Neural progenitor cell (in vitro differentiated cells): ENCODE data around the gene HPD. TPM values are rescaled to one million over a fixed set of nuclear protein-coding genes. Genes with fewer than 3 reads are reported as not detected.

Experiments
- DNase-seq: peaks from one replicate; pipeline ENCODE4 v3.0.0-alpha.2; 2016; ENCODE audit warnings: low spot score
- H2AFZ ChIP-seq: fragments of 200-600 bp; sonication (generic); replicated peaks from 2 replicates; pipeline ENCODE4 v1.6.1; 2016; ENCODE audit warnings: antibody characterized with exemption
- H3F3A ChIP-seq: fragments of 200-600 bp; sonication (generic); 2 replicates; pipeline ENCODE4 v1.6.1; 2016; ENCODE audit warnings: antibody characterized with exemption, low read depth
- H3K27ac ChIP-seq: fragments of 200-600 bp; sonication (generic); 2 replicates; pipeline ENCODE4 v1.5.1; 2016; ENCODE audit warnings: mild to moderate bottlenecking
- H3K27me3 ChIP-seq: fragments of 200-600 bp; sonication (generic); 2 replicates; pipeline ENCODE4 v1.6.1; 2016; ENCODE audit warnings: mild to moderate bottlenecking, moderate library complexity
- H3K36me3 ChIP-seq: fragments of 200-600 bp; sonication (generic); 2 replicates; pipeline ENCODE4 v1.5.1; 2016
- H3K4me1 ChIP-seq: fragments of 200-600 bp; sonication (generic); 2 replicates; pipeline ENCODE4 v1.6.1; 2016; ENCODE audit warnings: mixed run types
- H3K4me2 ChIP-seq: fragments of 200-600 bp; sonication (generic); 2 replicates; pipeline ENCODE4 v1.6.1; 2016
- H3K4me3 ChIP-seq: fragments of 200-600 bp; sonication (generic); 2 replicates; pipeline ENCODE4 v1.5.1; 2016
- H3K79me2 ChIP-seq: fragments of 200-600 bp; sonication (generic); 2 replicates; pipeline ENCODE4 v1.6.1; 2016; ENCODE audit warnings: low read depth
- H3K9ac ChIP-seq: fragments of 200-600 bp; sonication (generic); 2 replicates; pipeline ENCODE4 v1.6.1; 2016
- H3K9me3 ChIP-seq: fragments of 200-600 bp; sonication (generic); 2 replicates; pipeline ENCODE4 v1.5.1; 2016; ENCODE audit warnings: low read depth
- H4K20me1 ChIP-seq: fragments of 200-600 bp; sonication (generic); 2 replicates; pipeline ENCODE4 v1.6.1; 2016; ENCODE audit warnings: low read depth
- H3K27ac Mint-ChIP-seq: 3 replicates; pipeline ENCODE4 v1.8.0; 2021; ENCODE audit warnings: mixed read lengths
- H3K27me3 Mint-ChIP-seq: 2 replicates; pipeline ENCODE4 v1.8.0; 2022; ENCODE audit warnings: low read depth, mild to moderate bottlenecking, inconsistent platforms, moderate library complexity, mixed read lengths; ENCODE audit not compliant: insufficient read depth
- H3K36me3 Mint-ChIP-seq: 3 replicates; pipeline ENCODE4 v1.8.0; 2021; ENCODE audit warnings: mixed read lengths
- H3K4me1 Mint-ChIP-seq: 3 replicates; pipeline ENCODE4 v1.8.0; 2021; ENCODE audit warnings: mixed read lengths
- H3K4me3 Mint-ChIP-seq: 3 replicates; pipeline ENCODE4 v1.8.0; 2021; ENCODE audit warnings: mild to moderate bottlenecking, moderate library complexity, mixed read lengths
- H3K9me3 Mint-ChIP-seq: 3 replicates; pipeline ENCODE4 v1.8.0; 2020; ENCODE audit warnings: mixed read lengths
- EZH2 ChIP-seq: fragments of 200-600 bp; sonication (generic); IDR thresholded peaks from 2 replicates; pipeline ENCODE4 v1.6.1; 2017; ENCODE audit warnings: antibody characterized with exemption, mild to moderate bottlenecking, moderate library complexity
- EZH2phosphoT487 ChIP-seq: fragments of 200-600 bp; sonication (generic); IDR thresholded peaks from 2 replicates; pipeline ENCODE4 v1.6.1; 2017; ENCODE audit warnings: antibody characterized with exemption
- total RNA-seq: library from RNA; depleted of rRNA; stranded (reverse); fragments of >200 nt; gene quantifications from 2 replicates; pipeline ENCODE4 v1.2.3, GENCODE V29; 2015; ENCODE audit warnings: low replicate concordance
- TF ChIP-seq, protein P1 (sequence below): fragments of 200-600 bp; sonication (generic); IDR thresholded peaks from 2 replicates; pipeline ENCODE4 v1.5.1; 2017; ENCODE audit warnings: antibody characterized with exemption, mild to moderate bottlenecking

HPD gene
- total RNA-seq = not detected in 2 replicates

DNA sequence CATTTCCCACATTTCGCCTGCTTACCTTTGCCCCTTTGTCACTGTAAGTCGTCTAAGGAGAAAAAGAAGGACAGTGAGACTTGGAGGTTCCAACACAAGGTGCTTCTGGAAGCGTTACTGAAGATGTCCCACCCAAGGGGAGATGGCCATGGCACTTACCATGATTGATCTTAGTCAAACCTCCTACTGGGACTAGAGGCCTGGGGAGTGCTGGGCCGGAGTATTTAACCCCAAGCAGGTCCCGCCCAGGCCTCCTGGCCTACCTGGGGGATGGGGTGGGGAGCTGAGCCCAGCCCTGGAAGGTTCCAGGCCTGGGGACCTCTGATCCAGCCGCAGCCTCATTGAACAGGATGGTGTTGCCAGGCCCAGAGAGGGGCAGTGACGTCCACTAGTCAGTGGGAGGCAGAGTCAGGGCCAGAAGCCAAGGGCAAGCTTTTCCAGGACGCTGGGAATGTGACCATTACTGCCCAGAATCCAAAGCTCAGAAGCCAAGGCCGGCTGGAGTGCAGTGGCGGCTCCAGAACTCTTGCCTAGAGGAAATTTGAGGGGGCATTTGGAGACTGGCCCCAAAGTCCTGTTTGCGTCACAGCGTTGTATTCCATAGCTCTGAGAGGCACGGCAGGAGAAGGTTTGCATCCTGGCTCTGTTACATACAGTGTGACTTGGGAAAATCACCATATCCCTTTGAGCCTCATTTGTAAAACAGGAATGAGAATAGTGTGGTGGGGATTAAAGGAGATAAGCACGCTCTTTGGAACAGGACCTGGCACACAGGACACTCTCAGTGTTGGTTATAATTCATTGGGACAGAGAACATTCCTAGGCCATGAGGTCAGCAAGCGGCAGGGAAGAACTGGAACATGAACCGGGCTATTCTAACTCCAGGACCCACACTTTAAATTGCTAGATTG is at the start of gene HPD:
Gene HPD (minus strand): TSS at position 198 of the 911 bp plus-strand sequence. CDS start 36 bp downstream, at position 162.
- Histone ChIP-seq H3K79me2 (no peaks in the 10 kb centered on the region), H3K4me1 (peaks cover 11% of the 10 kb centered on the region), H3K36me3 (no peaks in the 10 kb centered on the region), H3F3A (peaks cover 9% of the 10 kb centered on the region), H4K20me1 (no peaks in the 10 kb centered on the region), H2AFZ (no peak within 1 kb of the TSS), H3K27me3 (no peaks in the 10 kb centered on the region), H3K9ac (peak within 1 kb of the TSS; percentile 20), H3K4me3 (no peak within 1 kb of the TSS), H3K9me3 (no peaks in the 10 kb centered on the region), H3K27ac (no peak within 1 kb of the TSS), H3K4me2 (no peak within 1 kb of the TSS)
- Mint-ChIP-seq H3K27ac (peak within 1 kb of the TSS; percentile 96), H3K36me3 (no peaks in the 10 kb centered on the region), H3K27me3 (peaks cover 6% of the 10 kb centered on the region), H3K4me3 (peak within 1 kb of the TSS; percentile 77), H3K4me1 (peaks cover 59% of the 10 kb centered on the region), H3K9me3 (no peaks in the 10 kb centered on the region)
- TF ChIP-seq EZH2 (no peak), EZH2phosphoT487 (no peak)
- DNase-seq = peak; percentile 41

DNA sequence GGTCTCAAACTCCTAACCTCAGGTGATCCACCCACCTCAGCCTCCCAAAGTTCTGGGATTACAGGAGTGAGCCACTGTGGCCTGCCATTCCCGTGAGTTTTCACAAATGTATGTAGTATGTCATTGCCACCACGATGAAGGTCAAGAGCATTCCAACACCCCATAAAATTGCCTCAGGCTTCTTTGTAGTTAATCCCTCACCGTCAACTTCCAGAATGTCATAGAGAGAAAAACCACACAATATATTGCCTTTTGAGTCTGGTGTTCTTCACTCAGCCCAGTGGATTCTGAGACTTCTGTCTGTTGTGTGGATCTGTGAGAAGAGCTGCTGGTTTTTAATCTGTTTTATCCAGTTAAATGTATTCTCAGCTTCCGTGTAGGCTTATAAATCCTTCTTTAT is 47.1 kb upstream of the HPD start:
- peaks cover 37% of the 10 kb centered on the region for H3K36me3 Mint-ChIP-seq
- H3K9ac ChIP-seq = no peak overlapping the region

DNA sequence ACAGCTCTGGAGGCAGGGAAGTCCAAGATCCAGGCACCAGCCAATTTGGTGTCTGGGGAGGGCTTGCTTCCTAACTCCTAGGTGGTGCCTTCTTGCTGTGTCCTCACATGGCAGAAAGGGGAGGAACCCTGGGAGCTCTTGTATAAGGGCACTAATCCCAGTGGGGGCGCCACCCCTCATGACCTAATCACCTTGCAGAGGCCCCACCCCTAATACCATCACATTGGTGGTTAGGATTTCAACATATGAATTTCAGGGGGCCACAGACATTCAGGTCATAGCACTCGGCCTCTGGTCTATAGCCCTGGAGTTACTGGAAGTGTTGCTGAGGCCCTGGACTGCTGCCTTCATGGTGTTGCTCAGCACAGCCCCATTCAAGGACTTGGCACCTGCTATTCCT is 44.5 kb upstream of the HPD start:
- Histone ChIP-seq H3K4me2 (no peak overlapping the region), H4K20me1 (no peaks in the 10 kb centered on the region), H3K27me3 (no peaks in the 10 kb centered on the region), H3K9me3 (no peaks in the 10 kb centered on the region), H3K4me3 (no peak overlapping the region), H2AFZ (no peak overlapping the region), H3K9ac (no peak overlapping the region), H3K4me1 (no peaks in the 10 kb centered on the region), H3K36me3 (no peaks in the 10 kb centered on the region), H3K27ac (no peak overlapping the region), H3F3A (no peaks in the 10 kb centered on the region), H3K79me2 (no peaks in the 10 kb centered on the region)
- TF ChIP-seq EZH2 = no peak
- no peak for TF ChIP-seq EZH2phosphoT487
- TF ChIP-seq, protein P1, sequence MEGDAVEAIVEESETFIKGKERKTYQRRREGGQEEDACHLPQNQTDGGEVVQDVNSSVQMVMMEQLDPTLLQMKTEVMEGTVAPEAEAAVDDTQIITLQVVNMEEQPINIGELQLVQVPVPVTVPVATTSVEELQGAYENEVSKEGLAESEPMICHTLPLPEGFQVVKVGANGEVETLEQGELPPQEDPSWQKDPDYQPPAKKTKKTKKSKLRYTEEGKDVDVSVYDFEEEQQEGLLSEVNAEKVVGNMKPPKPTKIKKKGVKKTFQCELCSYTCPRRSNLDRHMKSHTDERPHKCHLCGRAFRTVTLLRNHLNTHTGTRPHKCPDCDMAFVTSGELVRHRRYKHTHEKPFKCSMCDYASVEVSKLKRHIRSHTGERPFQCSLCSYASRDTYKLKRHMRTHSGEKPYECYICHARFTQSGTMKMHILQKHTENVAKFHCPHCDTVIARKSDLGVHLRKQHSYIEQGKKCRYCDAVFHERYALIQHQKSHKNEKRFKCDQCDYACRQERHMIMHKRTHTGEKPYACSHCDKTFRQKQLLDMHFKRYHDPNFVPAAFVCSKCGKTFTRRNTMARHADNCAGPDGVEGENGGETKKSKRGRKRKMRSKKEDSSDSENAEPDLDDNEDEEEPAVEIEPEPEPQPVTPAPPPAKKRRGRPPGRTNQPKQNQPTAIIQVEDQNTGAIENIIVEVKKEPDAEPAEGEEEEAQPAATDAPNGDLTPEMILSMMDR = no peak
- Mint-ChIP-seq H3K4me3 (no peak overlapping the region), H3K27ac (no peak overlapping the region), H3K27me3 (no peaks in the 10 kb centered on the region), H3K4me1 (no peaks in the 10 kb centered on the region), H3K9me3 (no peaks in the 10 kb centered on the region), H3K36me3 (peaks cover 34% of the 10 kb centered on the region)
- no peak for DNase-seq

More for the DNA sequence above, 47.1 kb upstream of the HPD start:
- Mint-ChIP-seq H3K27ac (no peak overlapping the region), H3K4me1 (peaks cover 6% of the 10 kb centered on the region), H3K9me3 (no peaks in the 10 kb centered on the region), H3K27me3 (no peaks in the 10 kb centered on the region), H3K4me3 (no peak overlapping the region)
- Histone ChIP-seq H3K4me2 (no peak overlapping the region), H4K20me1 (no peaks in the 10 kb centered on the region), H2AFZ (no peak overlapping the region), H3K27ac (no peak overlapping the region), H3K4me3 (no peak overlapping the region), H3K36me3 (no peaks in the 10 kb centered on the region), H3K79me2 (no peaks in the 10 kb centered on the region), H3K27me3 (no peaks in the 10 kb centered on the region), H3F3A (no peaks in the 10 kb centered on the region), H3K9me3 (no peaks in the 10 kb centered on the region), H3K4me1 (no peaks in the 10 kb centered on the region)
- no peak for TF ChIP-seq EZH2phosphoT487
- TF ChIP-seq EZH2 = no peak
- TF ChIP-seq, protein P1 = no peak
- no peak for DNase-seq

DNA sequence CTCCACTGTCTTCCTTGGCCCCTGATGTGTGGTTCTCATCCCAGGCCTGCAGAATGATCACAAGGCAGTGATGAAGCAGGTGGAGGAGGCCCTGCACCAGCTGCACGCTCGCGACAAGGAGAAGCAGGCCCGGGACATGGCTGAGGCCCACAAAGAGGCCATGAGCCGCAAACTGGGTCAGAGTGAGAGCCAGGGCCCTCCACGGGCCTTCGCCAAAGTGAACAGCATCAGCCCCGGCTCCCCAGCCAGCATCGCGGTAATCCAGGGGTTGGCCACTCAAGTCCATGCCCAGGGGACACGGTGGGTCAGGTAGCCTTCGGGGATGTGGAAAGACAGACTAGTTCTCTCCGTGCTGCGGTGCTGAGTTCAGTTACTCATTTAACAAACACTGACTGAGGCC is 40.9 kb upstream of the HPD start:
- peaks cover 1% of the 10 kb centered on the region for H3K4me1 Mint-ChIP-seq
- Histone ChIP-seq H3K27me3 (no peaks in the 10 kb centered on the region), H3K9me3 (no peaks in the 10 kb centered on the region), H3K4me2 (no peak overlapping the region), H3K4me1 (no peaks in the 10 kb centered on the region), H3K9ac (no peak overlapping the region), H3K36me3 (no peaks in the 10 kb centered on the region), H3K27ac (no peak overlapping the region), H3F3A (no peaks in the 10 kb centered on the region), H3K4me3 (no peak overlapping the region), H4K20me1 (no peaks in the 10 kb centered on the region), H2AFZ (no peak overlapping the region), H3K79me2 (no peaks in the 10 kb centered on the region)
- H3K4me3 Mint-ChIP-seq = no peak overlapping the region
- no peak for DNase-seq
- H3K9me3 Mint-ChIP-seq = no peaks in the 10 kb centered on the region
- H3K36me3 Mint-ChIP-seq = peaks cover 32% of the 10 kb centered on the region
- H3K27ac Mint-ChIP-seq = no peak overlapping the region
- no peak for TF ChIP-seq EZH2
- no peak for TF ChIP-seq EZH2phosphoT487
- TF ChIP-seq, protein P1 = no peak
- H3K27me3 Mint-ChIP-seq = no peaks in the 10 kb centered on the region
